GM18517 (cell line): ENCODE results near the gene SH2B3.

Experiments
- ATAC-seq: cut with Tn5 transposase; IDR thresholded peaks from one replicate; pipeline ENCODE4 v1.9.1; 2021; ENCODE audit warnings: mild to moderate bottlenecking, moderate library complexity; ENCODE audit not compliant: unreplicated experiment

Gene SH2B3

DNA sequence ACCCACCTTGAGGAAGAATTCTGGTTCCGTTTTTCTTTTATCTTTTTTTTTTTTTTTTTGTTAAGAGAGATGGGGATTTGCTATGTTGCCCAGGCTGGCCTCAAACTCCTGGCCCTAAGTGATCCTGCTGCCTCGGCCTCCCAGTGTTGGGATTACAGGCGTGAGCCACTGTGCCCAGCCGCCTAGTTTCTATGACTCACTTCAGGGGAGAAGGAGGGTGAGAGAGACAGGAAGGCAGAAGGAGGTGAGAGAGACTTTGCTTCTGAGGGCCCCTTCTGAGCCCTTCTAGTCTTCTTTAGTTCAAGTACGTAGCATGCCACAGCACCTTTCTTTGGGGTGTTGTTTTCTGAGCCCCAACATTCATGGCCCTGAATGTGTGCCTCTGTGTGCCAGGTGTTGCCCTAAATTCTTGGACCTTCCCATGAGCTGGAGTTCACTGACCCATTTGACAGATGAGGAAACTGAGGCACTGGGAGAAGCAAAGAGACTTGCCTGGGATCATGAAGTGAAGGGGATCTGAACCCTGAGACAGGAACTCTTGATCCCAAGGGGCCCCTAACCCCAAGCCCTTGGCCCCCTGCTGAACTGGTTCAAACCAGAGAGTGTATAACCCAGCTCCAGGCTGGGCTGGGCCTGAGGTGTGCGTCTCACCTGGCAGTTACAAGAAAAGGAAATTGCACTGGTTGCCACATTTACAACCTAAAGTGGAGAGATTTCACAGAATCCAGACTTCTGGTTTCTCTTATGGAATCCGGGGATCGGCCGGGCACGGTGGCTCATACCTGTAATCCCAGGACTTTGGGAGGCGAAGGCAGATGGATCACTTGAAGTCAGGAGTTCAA, 20.8 kb downstream of the SH2B3 start:
- no peak for ATAC-seq

DNA sequence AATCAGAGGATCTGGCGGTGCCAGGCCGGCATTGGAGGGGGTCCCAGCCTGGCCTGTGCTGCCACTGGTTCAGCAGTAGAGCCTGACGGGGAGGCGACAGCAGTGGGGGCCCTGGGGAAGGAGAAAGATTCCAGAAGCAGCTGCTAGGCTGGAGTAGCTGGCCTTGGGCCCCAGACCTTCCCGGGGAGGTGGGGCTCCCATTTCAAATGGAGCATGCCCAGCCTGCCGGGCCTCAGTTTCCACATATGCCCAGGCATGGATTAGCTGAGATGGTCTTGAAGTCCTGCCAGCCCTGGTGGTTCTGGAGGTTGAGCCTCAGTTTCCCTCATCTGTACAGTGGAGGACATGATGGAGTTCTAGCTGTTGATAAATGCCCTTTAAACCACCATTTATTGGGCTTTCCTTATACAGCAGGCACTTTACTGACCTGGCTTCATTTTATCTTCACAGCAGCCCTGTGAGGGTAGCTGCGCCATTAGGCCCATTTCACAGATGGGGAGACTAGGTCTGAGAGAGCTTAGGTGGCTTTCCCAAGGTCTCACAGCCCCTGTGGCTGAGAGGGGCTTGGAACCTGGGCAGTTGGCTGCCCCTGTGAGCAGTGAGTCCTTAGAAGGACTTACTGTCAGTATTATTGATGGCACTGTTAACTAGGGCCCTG, 21.8 kb downstream of the SH2B3 start:
- ATAC-seq, result no peak

DNA sequence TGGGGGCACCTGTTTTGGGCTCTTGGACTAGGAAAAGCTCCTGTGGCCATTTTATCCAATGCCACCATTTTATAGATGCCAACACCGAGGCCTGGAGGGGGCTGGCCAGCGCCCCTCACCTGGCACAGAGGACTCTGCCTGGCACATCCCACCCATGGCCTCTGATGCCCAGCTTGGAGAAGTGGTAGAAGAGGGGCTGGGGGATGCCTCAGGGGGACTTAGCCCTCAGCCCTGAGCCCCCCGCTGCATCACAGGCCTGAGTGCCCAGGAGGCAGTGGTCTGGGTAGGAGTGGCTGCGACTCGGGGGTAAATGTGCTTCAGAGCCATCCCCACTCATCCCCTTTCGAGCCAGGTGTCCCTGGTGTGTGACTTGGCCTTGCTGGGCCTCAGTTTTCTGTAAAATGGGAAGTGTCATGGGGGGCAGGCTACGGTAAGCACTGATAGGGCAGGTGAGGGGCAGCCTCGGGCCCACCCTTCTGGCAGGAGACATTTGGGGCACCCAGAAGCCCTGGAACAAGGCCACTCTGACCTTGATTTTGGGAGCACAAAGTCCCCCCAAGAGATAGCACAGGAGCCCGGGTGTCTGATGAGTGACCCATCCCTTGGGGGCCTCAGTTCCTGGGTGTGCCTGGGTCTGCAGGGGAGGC, 22.5 kb downstream of the SH2B3 start:
- ATAC-seq, result no peak

DNA sequence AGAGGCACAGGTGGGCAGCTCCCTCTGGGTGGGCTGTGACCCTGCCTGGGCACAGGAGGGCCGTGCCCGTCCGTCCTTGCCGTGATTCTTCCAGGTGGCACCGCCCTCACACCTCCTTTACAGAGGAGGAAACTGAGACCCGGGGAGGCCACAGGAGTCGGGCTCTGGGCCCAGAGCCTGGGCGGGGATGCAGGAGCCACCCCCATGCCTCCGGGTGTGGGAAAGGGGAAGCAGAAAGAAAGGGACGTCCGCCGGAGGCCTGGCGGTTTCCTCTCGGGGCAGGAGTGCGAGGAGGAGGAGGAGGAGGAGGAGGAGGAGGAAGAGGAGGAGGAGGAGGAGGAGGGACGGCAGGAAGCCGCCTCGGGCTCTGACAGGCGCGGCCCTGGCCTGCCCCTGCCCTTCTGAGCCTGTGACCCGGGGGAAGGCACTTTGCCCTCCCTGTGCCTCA, 23.0 kb downstream of the SH2B3 start:
- no peak for ATAC-seq

DNA sequence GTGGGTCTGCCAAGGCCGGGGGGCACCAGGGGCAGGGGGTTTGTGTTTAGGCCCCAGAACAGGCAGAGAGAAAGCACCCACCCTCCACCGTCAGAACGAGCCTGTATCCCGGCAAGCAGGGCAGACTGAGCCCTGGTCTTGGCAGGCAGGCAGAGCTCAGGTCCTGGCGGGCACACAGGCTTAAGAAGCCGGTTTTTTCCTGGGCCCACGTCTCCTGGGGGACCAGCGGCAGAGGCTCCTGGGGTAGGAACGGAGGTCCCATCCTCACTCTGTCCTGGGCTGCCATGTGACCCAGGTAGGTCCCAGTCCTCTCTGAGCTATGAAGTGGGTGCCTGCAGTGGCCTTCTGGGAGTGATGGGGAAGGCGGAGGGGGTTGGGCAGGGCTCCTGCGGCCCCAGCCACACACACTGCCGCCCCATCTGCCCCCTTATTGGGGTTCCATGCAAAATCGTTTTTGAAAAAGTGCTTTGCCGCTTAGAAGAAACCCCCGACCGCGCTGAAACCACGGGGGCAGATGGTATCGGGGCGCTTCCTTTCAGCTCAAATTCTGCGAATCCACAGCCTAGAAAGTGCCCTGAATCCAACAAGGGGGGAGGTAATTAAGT, 24.2 kb downstream of the SH2B3 start:
- no peak for ATAC-seq

DNA sequence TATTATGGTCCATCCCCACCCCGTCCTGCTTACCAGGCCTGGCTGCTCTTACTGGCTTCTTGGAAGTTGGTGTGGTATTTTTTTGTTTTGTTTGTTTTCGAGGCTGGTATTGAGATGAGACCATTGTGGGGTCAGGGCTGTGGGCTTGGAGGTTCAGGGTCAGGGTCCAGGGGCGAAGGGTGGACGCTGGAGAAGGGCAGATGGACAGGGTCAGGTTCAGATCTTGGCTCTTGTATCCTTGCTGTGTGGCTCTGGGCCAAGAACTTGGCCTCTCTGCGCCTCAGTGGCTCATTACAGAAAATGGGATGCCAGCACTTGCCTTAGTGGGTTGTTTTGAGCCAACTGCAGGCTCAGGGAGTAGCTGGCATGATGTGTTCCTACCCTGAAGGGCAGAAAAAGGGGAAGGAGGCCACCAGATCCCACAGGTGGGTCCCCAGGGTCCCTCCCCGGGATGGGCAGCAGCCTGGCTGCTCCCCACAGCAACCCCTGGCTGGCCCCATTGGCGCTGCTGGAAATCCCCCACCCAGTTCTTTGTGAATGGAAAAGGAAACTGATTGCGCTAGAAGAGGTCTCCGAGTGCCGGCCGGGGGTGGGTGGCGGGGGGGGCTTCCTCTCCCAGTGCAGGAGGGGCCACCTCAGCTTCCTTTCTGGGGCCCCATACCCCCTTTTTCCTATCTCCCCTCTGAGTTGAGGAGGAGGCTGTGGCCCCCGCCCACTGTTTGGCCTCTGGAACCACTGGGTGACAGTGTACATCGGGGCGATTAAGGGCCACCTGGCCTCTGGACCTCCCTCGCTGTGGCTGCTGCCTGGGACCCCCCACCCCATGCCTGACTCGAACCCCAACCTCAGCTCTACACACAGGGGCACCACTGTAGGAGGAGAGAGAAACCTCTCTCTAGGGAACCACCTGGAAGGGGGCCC, 25.0 kb downstream of the SH2B3 start:
- ATAC-seq, result no peak

DNA sequence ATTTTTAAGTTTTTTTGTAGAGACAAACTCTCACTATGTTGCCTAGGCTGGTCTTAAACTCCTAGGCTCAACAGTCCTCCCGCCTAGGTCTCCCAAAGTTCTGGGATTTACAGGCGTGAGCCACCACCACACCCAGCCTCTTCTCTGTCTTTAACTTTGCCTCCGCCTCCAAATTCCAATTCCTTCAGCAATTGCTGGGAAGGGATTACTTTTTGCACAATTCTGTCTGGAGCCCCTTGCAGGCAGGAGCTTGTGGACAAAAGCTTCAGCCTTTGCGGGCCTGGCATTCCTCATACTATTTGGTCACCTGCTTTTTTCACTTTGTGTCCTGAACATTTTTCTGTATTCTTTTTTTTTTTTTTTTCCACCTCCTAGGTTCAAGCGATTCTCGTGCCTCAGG, 26.0 kb downstream of the SH2B3 start:
- no peak for ATAC-seq

DNA sequence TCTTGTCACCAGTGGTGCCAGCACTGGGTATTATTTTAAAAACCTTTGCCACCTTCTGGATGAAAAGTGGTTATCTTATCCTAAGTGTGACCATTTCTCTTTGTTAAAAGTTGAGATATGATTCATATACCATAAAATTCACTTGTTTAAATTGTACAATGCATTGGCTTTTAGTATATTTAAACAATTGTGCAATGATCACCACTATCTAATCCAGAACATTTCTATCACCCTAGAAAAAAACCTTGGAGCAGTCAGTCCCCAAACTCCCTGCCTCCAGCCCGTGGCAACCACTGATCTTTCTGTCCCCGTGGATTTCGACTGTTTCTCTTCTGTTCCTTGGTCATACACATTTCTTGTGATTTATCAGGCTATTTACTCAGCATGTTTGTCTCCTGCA, 28.3 kb downstream of the SH2B3 start:
- ATAC-seq, result no peak

DNA sequence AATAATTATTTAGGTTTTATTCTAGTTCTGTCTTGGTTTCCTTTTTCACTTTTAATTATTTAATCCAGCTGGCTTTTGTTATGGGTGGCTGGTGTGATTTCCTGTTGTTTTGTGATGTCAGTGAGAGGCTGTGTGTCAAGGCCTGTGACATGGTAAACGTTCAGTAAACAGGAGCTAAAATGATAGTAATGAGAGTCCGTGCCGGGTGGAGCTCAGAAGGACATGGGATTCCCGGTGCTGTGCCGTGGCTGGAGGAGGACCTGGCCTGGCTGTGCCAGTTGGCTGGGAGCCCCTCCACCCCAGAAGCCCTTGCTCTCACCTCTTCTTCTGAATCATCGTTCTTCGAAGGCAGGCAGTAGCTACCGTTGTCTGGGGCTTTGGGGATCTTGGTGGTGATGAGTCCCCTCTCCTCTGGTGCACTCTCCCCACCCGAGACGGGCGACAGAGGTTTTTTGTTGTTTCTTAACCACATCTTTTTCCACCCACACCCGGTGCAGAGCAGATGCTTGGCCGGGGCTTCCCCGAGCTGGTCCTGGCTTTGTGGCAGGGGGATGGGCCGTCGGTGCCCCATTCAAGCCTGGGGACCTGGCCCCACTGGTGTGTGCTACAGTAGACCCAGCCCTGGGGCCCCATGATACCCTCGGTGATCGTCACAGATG, 29.1 kb downstream of the SH2B3 start:
- peak; percentile 69 for ATAC-seq

DNA sequence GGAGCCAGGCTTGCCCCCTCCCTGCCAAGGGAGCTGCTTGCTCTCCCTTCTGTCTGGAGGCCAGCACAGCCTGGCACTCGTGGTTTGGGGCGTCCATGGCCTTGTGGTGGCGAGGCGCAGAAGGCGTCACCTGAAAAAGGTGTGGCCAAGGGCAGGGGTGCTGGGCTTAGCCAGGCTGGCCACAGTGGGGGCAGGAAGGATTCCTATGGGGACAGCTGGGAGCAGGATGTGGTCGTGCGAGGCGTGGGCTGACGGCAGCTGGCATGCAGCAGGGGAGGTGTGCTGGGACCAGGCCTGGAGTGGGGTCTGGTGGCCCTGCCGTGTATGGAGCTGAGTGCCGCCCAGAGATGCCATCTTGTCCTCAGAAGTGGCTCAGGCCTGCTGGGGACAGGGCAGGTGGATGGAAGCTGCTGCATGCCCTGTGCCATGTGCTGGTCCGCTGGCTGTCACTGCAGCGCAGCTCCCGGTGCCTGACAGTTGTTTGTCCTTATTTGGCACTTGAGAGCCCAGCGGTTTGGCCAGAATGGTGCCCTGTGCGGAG, 30.0 kb downstream of the SH2B3 start:
- no peak for ATAC-seq

DNA sequence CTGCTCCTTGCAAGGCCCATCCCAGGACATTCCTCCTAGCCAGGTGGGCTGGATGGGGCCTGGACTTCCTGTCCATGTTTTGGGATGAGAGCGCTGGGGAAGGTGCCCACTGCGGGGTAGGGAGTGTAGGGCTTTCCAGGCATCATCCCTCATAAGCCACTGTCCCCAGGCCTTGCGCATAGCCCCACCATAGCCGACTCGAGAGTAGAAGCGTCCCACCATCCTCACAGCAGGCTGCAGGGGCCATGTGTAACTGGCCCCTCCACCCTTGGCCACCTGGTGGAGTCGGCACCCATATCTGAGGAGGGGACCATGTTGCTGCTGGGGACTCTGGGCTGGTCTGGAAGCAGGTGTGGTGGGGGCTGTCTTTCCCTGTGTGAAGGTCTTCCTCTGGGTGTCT, 30.5 kb downstream of the SH2B3 start:
- no peak for ATAC-seq

DNA sequence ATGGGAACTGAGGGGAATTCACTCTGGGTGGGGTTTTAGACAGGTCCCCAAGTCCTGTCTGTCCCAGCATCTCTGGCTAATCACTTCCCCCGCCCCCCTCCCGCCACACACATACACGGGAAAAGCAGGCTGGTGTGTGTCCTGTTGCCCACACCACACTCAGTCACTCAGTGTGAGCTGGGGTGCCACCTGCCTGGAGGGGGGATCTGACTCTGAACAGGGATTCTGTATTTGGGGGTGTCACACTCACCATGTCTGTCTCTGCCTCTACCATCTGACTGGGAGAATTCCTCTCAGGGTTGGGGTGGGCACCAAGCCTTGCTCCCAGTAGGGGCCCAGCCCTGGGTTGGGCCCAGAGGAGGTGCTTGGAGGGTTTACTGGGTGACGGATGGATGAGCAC, 31.1 kb downstream of the SH2B3 start:
- no peak for ATAC-seq

DNA sequence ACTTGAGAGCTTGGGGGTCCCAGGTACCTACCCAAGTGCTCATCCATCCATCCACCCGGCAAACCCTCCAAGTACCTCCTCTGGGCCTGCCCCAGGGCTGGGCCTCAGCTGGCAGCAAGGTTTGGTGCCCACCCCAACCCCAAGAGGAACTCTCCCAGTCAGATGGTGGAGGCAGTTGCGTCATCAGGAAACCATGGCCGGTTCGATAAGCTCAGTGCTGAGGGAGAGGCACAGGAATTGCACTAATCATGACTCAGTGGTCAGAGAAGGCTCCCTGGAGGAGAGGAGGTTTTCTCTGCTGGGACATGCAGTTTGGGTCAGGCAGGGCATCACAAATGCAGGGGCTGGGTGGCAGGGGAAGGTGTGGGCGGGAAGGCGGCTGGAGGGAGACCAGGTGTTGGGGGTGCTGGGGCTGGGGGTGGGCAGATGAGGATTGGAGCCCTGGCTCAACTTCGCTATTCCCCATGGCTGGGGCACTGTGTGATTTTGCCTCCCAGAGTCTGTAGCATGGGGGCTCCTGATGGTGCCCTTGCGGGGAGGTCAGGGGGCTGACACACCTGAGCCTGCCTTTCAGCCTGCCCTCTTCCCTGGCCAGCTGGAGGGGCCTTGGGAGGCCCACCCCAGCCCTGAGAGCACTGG, 32.2 kb downstream of the SH2B3 start:
- ATAC-seq, result no peak

DNA sequence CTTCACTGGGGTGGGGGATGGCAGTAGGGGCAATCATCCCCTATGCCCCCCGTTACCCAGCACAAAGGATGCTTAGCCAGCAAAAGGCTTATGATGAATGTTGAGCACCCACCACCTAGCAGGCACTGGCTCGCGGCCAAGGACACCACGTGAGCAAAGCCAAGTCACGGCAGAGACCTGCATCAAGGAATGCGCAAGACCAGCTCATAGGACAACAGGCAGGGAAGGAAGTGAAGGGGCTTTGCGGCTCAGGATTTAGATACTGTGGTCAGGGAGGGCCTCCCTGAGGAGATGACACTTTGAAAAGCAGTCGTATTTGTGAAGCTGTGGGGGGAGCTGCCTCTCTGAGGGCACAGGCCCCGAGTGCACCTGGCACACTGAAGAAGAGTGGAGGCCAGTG, 32.8 kb downstream of the SH2B3 start:
- no peak for ATAC-seq

DNA sequence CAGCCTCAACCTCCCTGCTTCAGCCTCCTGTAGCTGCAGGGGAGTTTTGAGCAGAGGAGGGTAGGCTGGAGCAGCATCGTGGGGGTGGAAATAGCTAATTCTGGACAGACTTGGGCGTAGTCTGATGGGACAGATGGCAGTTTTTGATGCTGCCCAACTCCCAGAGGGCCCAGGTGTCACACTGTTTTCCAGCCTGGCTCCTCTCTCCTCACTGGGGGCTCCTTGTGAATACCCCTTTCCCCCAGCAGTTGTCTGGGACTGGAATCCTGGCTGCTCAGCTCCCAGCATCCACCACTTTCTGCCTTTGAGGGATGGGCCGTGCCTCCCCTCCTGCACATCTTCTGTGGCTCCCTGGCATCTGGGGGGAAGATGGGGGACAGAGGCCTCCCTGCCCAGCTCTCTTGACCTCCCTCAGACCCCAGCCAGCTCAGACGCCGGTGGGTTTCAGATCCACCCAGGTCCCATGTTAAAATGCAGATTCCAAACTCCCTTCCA, 34.0 kb downstream of the SH2B3 start:
- no peak for ATAC-seq

DNA sequence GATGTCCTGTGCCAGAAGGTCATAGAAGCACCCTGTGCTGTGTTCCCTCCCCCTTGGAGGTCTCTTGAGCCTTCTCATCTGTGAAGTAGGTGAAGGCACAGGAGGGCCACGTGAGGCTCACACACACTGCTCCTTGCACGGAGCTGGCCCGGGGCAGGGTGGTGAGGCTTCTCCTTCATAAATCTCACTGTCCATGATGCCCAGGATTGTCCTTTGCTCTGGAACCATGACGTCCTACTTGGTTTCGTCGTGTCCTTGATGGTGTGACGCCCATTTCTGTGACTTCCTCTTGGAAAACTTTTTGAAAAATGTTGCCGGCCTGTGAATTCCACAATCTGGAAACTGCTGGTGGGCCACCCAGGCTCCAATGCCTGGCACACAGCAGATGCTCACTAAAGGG, 34.4 kb downstream of the SH2B3 start:
- no peak for ATAC-seq

DNA sequence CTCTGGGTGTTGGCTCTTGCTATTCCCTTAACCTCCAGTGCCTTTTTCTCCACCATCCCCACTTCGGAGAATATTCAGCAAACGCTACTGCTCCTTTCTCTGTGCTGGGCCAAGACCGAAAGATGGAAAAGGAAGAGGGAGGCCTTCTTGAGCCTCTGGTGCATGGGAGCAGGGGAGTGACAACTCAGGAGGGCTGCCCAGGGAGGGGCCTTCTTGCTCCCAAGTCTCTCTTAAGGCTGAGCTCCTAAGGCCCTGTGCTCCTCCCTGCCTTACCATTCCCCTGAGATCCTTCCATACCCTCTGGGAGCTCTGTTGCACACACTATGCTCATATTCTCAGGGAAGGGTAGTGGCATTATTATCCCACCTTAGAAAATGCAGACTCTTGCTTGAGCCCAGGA, 34.9 kb downstream of the SH2B3 start:
- no peak for ATAC-seq

DNA sequence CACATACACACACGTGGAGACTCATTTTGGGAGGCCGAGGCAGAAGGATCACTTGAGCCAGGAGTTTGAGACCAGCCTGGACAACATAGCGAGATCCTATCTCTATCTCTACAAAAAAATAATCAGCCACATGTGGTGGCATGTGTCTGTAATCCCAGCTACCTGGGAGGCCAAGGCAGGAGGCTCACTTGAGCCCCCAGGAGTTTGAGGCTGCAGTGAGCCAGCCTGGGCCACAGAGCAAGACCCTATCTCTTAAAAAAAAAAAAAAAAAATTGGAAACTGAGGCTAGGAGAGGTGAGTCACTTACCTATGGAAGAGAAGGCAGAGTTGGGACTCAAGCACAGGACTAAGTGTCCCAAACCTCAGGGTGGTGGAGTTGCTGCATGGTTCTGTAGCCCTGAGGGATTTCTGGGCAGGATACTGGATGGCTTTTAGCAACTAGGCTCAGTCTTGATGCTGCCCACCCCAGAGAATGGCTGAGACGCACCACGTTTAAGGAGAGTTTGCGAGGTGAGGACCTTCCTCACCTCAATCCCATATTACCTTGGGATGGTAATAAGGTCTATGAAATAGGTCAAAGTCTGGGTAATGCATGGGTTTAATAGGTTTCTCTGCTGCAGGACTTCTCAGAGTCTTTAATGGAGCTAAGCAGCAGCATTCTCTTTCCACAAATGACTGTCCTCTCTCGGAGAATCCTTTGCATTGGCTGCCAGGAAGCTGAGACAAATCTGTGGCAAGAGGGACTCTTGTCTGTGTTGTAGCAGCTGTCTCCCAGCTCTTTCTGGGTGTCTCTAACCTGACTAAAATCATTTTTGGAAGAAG, 35.6 kb downstream of the SH2B3 start:
- no peak for ATAC-seq
